H1 (cell line): ENCODE results near the gene PTEN. TPM values are rescaled to one million over a fixed set of nuclear protein-coding genes. Genes with fewer than 3 reads are reported as not detected.

Experiments
- CTCF ChIA-PET: fragments of 300-600 bp; sonication (Branson Sonifier 250); formaldehyde crosslinking; loops from one replicate; lab custom pipeline; 2021; ENCODE audit not compliant: partially characterized antibody; lab: Charles Lee
- POLR2A ChIA-PET: fragments of 300-600 bp; sonication (Branson Sonifier 250); formaldehyde crosslinking; loops from one replicate; lab custom pipeline; 2021; ENCODE audit warnings: inconsistent platforms; ENCODE audit not compliant: partially characterized antibody; lab: Charles Lee
- DNase-seq, 2 experiments: peaks; one replicate each; pipeline versions ENCODE4 v3.0.0 to v3.0.0-alpha.2; 2010 to 2022; ENCODE audit warnings: low spot score in 2 of 2, low read depth in 1 of 2, mixed read lengths in 1 of 2
- FAIRE-seq: peaks from 2 replicates; lab custom pipeline; 2011; peaks lifted over from hg19 to GRCh38; lab: Jason Lieb, UNC
- H2AFZ ChIP-seq: 2 replicates; pipeline ENCODE4 v1.8.1; 2012; ENCODE audit warnings: low read length, inconsistent platforms
- H2AK5ac ChIP-seq: 2 replicates; pipeline ENCODE4 v1.6.1; 2013; ENCODE audit warnings: low read depth, low read length
- H2BK120ac ChIP-seq: replicated peaks from 2 replicates; pipeline ENCODE3; 2013; ENCODE audit warnings: low read depth, low read length, inconsistent platforms
- H2BK12ac ChIP-seq: 2 replicates; pipeline ENCODE4 v1.6.1; 2013; ENCODE audit warnings: low read depth, low read length
- H2BK15ac ChIP-seq: 2 replicates; pipeline ENCODE4 v1.6.1; 2013; ENCODE audit warnings: low read length
- H2BK20ac ChIP-seq: 2 replicates; pipeline ENCODE4 v1.6.1; 2013; ENCODE audit warnings: low read length
- H2BK5ac ChIP-seq: 2 replicates; pipeline ENCODE4 v1.6.1; 2013; ENCODE audit warnings: low read depth, low read length
- H3K14ac ChIP-seq: 2 replicates; pipeline ENCODE4 v1.6.1; 2013; ENCODE audit warnings: inconsistent platforms; ENCODE audit not compliant: insufficient read length
- H3K18ac ChIP-seq: 2 replicates; pipeline ENCODE4 v1.6.1; 2013; ENCODE audit warnings: low read length; ENCODE audit errors: extremely low read depth
- H3K23ac ChIP-seq: 2 replicates; pipeline ENCODE4 v1.6.1; 2013; ENCODE audit warnings: inconsistent platforms; ENCODE audit not compliant: insufficient read length
- H3K23me2 ChIP-seq: 2 replicates; pipeline ENCODE4 v1.6.1; 2013; ENCODE audit warnings: low read depth, low read length
- H3K27ac ChIP-seq: 2 replicates; pipeline ENCODE4 v1.6.1; 2011; ENCODE audit warnings: low read depth, low read length, inconsistent platforms
- H3K27me3 ChIP-seq, 4 experiments: replicated peaks in 1 of 4; 1 replicate in 1 of 4; 2 replicates in 3 of 4; pipeline versions ENCODE4 v1.6.1 to v1.8.1; 2011 to 2013; ENCODE audit warnings: low read length in 3 of 4, mild to moderate bottlenecking in 3 of 4, inconsistent platforms in 2 of 4, mixed read lengths in 2 of 4, moderate library complexity in 1 of 4; ENCODE audit not compliant: control insufficient read depth in 3 of 4, insufficient read depth in 3 of 4; ENCODE audit errors: extremely low read depth in 1 of 4
- H3K36me3 ChIP-seq, 4 experiments: 2 replicates each; pipeline versions ENCODE4 v1.6.1 to v1.8.1; 2011 to 2013; ENCODE audit warnings: mild to moderate bottlenecking in 4 of 4, low read length in 3 of 4, moderate library complexity in 2 of 4, control low read depth in 1 of 4, inconsistent platforms in 1 of 4; ENCODE audit not compliant: insufficient read depth in 4 of 4, control insufficient read depth in 2 of 4
- H3K4ac ChIP-seq: replicated peaks from 2 replicates; pipeline ENCODE3; 2013; ENCODE audit warnings: low read length, low read depth, mixed read lengths, inconsistent platforms; ENCODE audit not compliant: insufficient read length
- H3K4me1 ChIP-seq, 4 experiments: replicated peaks in 1 of 4; 1 replicate in 1 of 4; 2 replicates in 3 of 4; pipeline versions ENCODE4 v1.6.1 to v1.8.1; 2011 to 2013; ENCODE audit warnings: low read length in 3 of 4, inconsistent platforms in 2 of 4, mixed read lengths in 1 of 4; ENCODE audit not compliant: insufficient read depth in 4 of 4, control insufficient read depth in 3 of 4
- H3K4me2 ChIP-seq, 2 experiments: 2 replicates each; pipeline versions ENCODE4 v1.6.1 to v1.8.1; 2011 to 2013; ENCODE audit warnings: low read depth in 2 of 2, low read length in 2 of 2, control low read depth in 1 of 2, inconsistent platforms in 1 of 2, mild to moderate bottlenecking in 1 of 2; ENCODE audit not compliant: insufficient read depth in 1 of 2
- H3K4me3 ChIP-seq, 4 experiments: fragments of 200-600, 300-600 bp in 1 of 4; sonication (generic), shearing (Covaris generic), sonication (Bioruptor Twin) in 1 of 4; 2 replicates each; pipeline versions ENCODE4 v1.5.1 to v1.8.1; 2011 to 2016; ENCODE audit warnings: low read length in 4 of 4, low read depth in 3 of 4, control low read depth in 2 of 4, inconsistent platforms in 2 of 4, mild to moderate bottlenecking in 2 of 4, mixed read lengths in 1 of 4, moderate library complexity in 1 of 4; ENCODE audit not compliant: insufficient read depth in 2 of 4; ENCODE audit errors: extremely low read depth in 1 of 4
- H3K56ac ChIP-seq: replicated peaks from 2 replicates; pipeline ENCODE3; 2013; ENCODE audit warnings: low read depth, mild to moderate bottlenecking, mixed read lengths, low read length, inconsistent platforms; ENCODE audit not compliant: insufficient read length
- H3K79me1 ChIP-seq: 2 replicates; pipeline ENCODE4 v1.6.1; 2013; ENCODE audit warnings: low read depth, low read length, control low read depth
- H3K79me2 ChIP-seq, 2 experiments: 2 replicates each; pipeline versions ENCODE4 v1.6.1 to v1.8.1; 2012 to 2013; ENCODE audit warnings: low read length in 2 of 2, mild to moderate bottlenecking in 2 of 2, inconsistent platforms in 1 of 2; ENCODE audit not compliant: insufficient read depth in 2 of 2, control insufficient read depth in 1 of 2
- H3K9ac ChIP-seq, 4 experiments: replicated peaks in 1 of 4; 1 replicate in 1 of 4; 2 replicates in 3 of 4; pipeline versions ENCODE4 v1.6.1 to v1.8.1; 2011 to 2013; ENCODE audit warnings: low read depth in 3 of 4, low read length in 3 of 4, control low read depth in 2 of 4, mild to moderate bottlenecking in 2 of 4, moderate library complexity in 2 of 4, inconsistent platforms in 1 of 4; ENCODE audit errors: extremely low read depth in 1 of 4
- H3K9me3 ChIP-seq, 2 experiments: 2 replicates each; pipeline versions ENCODE4 v1.6.1 to v1.8.1; 2012 to 2013; ENCODE audit warnings: mild to moderate bottlenecking in 2 of 2, moderate library complexity in 2 of 2, control low read depth in 1 of 2, inconsistent platforms in 1 of 2, low read depth in 1 of 2, low read length in 1 of 2, mixed read lengths in 1 of 2; ENCODE audit not compliant: insufficient read depth in 2 of 2
- H4K20me1 ChIP-seq, 2 experiments: replicated peaks in 1 of 2; 2 replicates each; pipeline versions ENCODE3 to v1.8.1; 2011 to 2013; ENCODE audit warnings: inconsistent platforms in 2 of 2, low read length in 2 of 2, mild to moderate bottlenecking in 1 of 2; ENCODE audit not compliant: insufficient read depth in 2 of 2, control insufficient read depth in 1 of 2
- H4K5ac ChIP-seq: 2 replicates; pipeline ENCODE4 v1.6.1; 2013; ENCODE audit warnings: low read length, low read depth, mixed read lengths, inconsistent platforms; ENCODE audit not compliant: insufficient read length
- H4K8ac ChIP-seq: 2 replicates; pipeline ENCODE4 v1.8.0; 2013; ENCODE audit warnings: mild to moderate bottlenecking, moderate library complexity, low read length, inconsistent platforms; ENCODE audit not compliant: insufficient read depth; ENCODE audit errors: extremely low read depth
- H4K91ac ChIP-seq: replicated peaks from 2 replicates; pipeline ENCODE3; 2013; ENCODE audit warnings: low read length, mixed read lengths, inconsistent platforms; ENCODE audit not compliant: insufficient read length
- BACH1 ChIP-seq: IDR thresholded peaks from 2 replicates; pipeline ENCODE4 v1.6.1; 2012; ENCODE audit warnings: low read length, improper control_type of control experiment
- CHD2 ChIP-seq: IDR thresholded peaks from 2 replicates; pipeline ENCODE4 v1.6.1; 2012; ENCODE audit warnings: low read length, improper control_type of control experiment
- GTF2F1 ChIP-seq: IDR thresholded peaks from 2 replicates; pipeline ENCODE4 v1.6.1; 2012; ENCODE audit warnings: low read depth, low read length, improper control_type of control experiment, borderline replicate concordance
- JUND ChIP-seq: IDR thresholded peaks from 2 replicates; pipeline ENCODE4 v1.6.1; 2011; ENCODE audit warnings: mild to moderate bottlenecking, improper control_type of control experiment, low read length
- KDM1A ChIP-seq: fragments of 200-600, 300-600 bp; sonication (generic); IDR thresholded peaks from 2 replicates; pipeline ENCODE4 v1.7.1; 2016; ENCODE audit warnings: mild to moderate bottlenecking, low read length, borderline replicate concordance
- PHF8 ChIP-seq: fragments of 200-600 bp; sonication (generic); conservative IDR thresholded peaks from 2 replicates; pipeline ENCODE4 v1.7.1; 2012; ENCODE audit warnings: low read depth, mild to moderate bottlenecking, inconsistent platforms, low read length, moderate library complexity
- POLR2A ChIP-seq, 2 experiments: IDR thresholded peaks; 1 replicate in 1 of 2; 2 replicates in 1 of 2; pipeline ENCODE4 v1.6.1; 2011; ENCODE audit warnings: low read depth in 2 of 2, low read length in 2 of 2, mild to moderate bottlenecking in 2 of 2; ENCODE audit errors: control extremely low read depth in 1 of 2
- RNF2 ChIP-seq: fragments of 200-900, 300-1000 bp; sonication (generic); IDR thresholded peaks from 2 replicates; pipeline ENCODE4 v1.7.1; 2016; ENCODE audit warnings: borderline replicate concordance, low read depth, mild to moderate bottlenecking, antibody characterized with exemption, low read length; ENCODE audit not compliant: poor library complexity, severe bottlenecking; ENCODE audit errors: missing control alignments
- RXRA ChIP-seq: IDR thresholded peaks from 2 replicates; pipeline ENCODE4 v1.6.1; 2011; ENCODE audit warnings: low read depth, mild to moderate bottlenecking, low read length, moderate library complexity; ENCODE audit not compliant: insufficient read depth
- SAP30 ChIP-seq: fragments of 300-600 bp; sonication (generic); IDR thresholded peaks from 2 replicates; pipeline ENCODE4 v1.7.1; 2012; ENCODE audit warnings: low read length, moderate library complexity, mild to moderate bottlenecking, inconsistent platforms; ENCODE audit not compliant: insufficient read depth, insufficient replicate concordance
- USF2 ChIP-seq: IDR thresholded peaks from 2 replicates; pipeline ENCODE4 v1.6.1; 2011; ENCODE audit warnings: low read length, improper control_type of control experiment
- ZNF274 ChIP-seq: IDR thresholded peaks from 2 replicates; pipeline ENCODE4 v1.7.0; 2012; ENCODE audit warnings: low read length, borderline replicate concordance; ENCODE audit errors: extremely low read depth
- WGBS, 2 experiments: shearing (Covaris generic) in 1 of 2; methylation state at CpG; one replicate each; pipeline versions ENCODE4 v1.1.6 to v1.1.7; 2013 to 2015; ENCODE audit warnings: low lambda C conversion rate in 2 of 2, mixed read lengths in 2 of 2, inconsistent platforms in 1 of 2, low coverage in 1 of 2, missing lambda C conversion rate in 1 of 2; ENCODE audit not compliant: insufficient replicate concordance in 2 of 2, insufficient coverage in 1 of 2, insufficient read length in 1 of 2; ENCODE audit errors: extremely low coverage in 1 of 2, missing lambda C conversion rate in 1 of 2; 5-methylcytosine and 5-hydroxymethylcytosine counted together
- polyA plus RNA-seq, 7 experiments: library from polyadenylated mRNA; depleted of rRNA in 3 of 7; stranded (reverse) in 5 of 7; unstranded in 2 of 7; fragments of >200 nt in 5 of 7; fragments of 200-250 nt in 2 of 7; gene quantifications; 1 replicate in 5 of 7; 2 replicates in 1 of 7; 4 replicates in 1 of 7; pipeline versions ENCODE4 v1.2.1 to v1.2.3, GENCODE V29; 2011 to 2013; ENCODE audit warnings: missing spikeins in 2 of 7, mixed read lengths in 2 of 7
- total RNA-seq: library from RNA; stranded (reverse); fragmentation: NEBNext Ultra II Directional; extraction: Animal tissue kit (Norgen Biotek cat#: 25700); gene quantifications from 2 replicates; pipeline ENCODE4 v1.2.1, GENCODE V29; 2021

PTEN gene
- total and polyA plus RNA-seq, 2 of the 8 experiments (the other 6 are each of a cell fraction or from before 2014, with no cell fraction given): 6.3 to 48.7 TPM

- Histone ChIP-seq H3K23me2 (peaks cover 24% of the 10 kb centered on the region), H2BK120ac (no peak overlapping the region), H3K79me2 (peaks cover 18 to 36% of the 10 kb centered on the region in 2 experiments), H3K36me3 (no peaks in the 10 kb centered on the region; a peak in 1 of 8 replicates), H3K4me3 (peak overlapping the region; percentile 83 to 96 (median 90)), H3K23ac (no peak overlapping the region), H4K20me1 (peaks cover 11 to 15% of the 10 kb centered on the region in 2 experiments), H4K91ac (peak overlapping the region; percentile 32), H3K56ac (peak overlapping the region; percentile 89), H3K4ac (no peak overlapping the region), H3K27me3 (no peaks in the 10 kb centered on the region), H3K14ac (peak overlapping the region; percentile 3), H3K4me1 (peaks cover 0 to 6% (median 1%) of the 10 kb centered on the region in 4 experiments; a peak in 4 of 7 replicates), H3K9ac (peak overlapping the region; percentile 60 to 97 (median 94)), H2AFZ (0 out of 2 replicates have a peak overlapping the region, but pooled peaks have one; percentile 18), H3K4me2 (peak overlapping the region; percentile 78 to 98), H2AK5ac (peak overlapping the region; percentile 79; the same call in 1 of the 2 replicates), H3K79me1 (no peaks in the 10 kb centered on the region), H3K9me3 (no peaks in the 10 kb centered on the region), H4K5ac (peak overlapping the region; percentile 80), H3K18ac (peak overlapping the region; percentile 99), H2BK15ac (peak overlapping the region; percentile 34; the same call in 1 of the 2 replicates), H4K8ac (peak overlapping the region; percentile 92; the same call in 1 of the 2 replicates), H3K27ac (peak overlapping the region; percentile 92), H2BK20ac (no peak overlapping the region), H2BK12ac (peak overlapping the region; percentile 85), H2BK5ac (peak overlapping the region; percentile 90)
- ChIA-PET POLR2A (interaction anchor here (0.5 to 4.4 kb wide), 30 partner anchors 10 to 1019 kb away, joined by 3 to 24 read pairs (median 4); partner anchors contain the start of genes ATAD1 and RNLS), CTCF (interaction anchor here (0.7 to 3.8 kb wide), 9 partner anchors 9 to 661 kb away, joined by 3 to 19 read pairs (median 3); partner anchors contain the start of gene ATAD1)
- no peak for DNase-seq
- WGBS, 2 experiments: 2% methylated on average over 21 of the region's 21 CpGs; no CpG with 5 or more reads in 1 of the 2 experiments
- no peak for FAIRE-seq
- TF ChIP-seq BACH1 (no peak), USF2 (no peak), RXRA (no peak), POLR2A (IDR thresholded peaks at IDR 0.05; ENCODE audit: control extremely low read depth in 1 of 2, low read depth in 2 of 2, low read length in 2 of 2) (peak in 1 of 2 experiments; percentile 32; a peak in 2 of 3 replicates), RNF2 (no peak), CHD2 (no peak), KDM1A (no peak), SAP30 (peak; percentile 99), GTF2F1 (no peak), ZNF274 (no peak), JUND (no peak), PHF8 (peak; percentile 17; the same call in 1 of the 2 replicates)
Measured at GRCh38 chr10:87862679-87863052, 759 bp upstream of the PTEN start.
